ENCODE measurements around the gene IGF2BP2.

GRCh38 chr3:185709251-185709955 is 115.4 kb downstream of the IGF2BP2 start:
- TF ChIP-seq CTCF (IDR thresholded peaks at IDR 0.05 in 8 of 11, conservative IDR thresholded peaks at IDR 0.05 in 3 of 11) (no peak), POLR2AphosphoS5 (IDR thresholded peaks at IDR 0.05) (no peak)
